Mucosa of descending colon (tissue), 3 donors: ENCODE measurements around the gene PLD6. TPM values are rescaled to one million over a fixed set of nuclear protein-coding genes. Genes with fewer than 3 reads are reported as not detected.
A peak's percentile ranks its signal among the peaks of the same experiment; 100 is the strongest.

Experiments
- ATAC-seq: fragments of 200-7000 bp; cut with Tn5 transposase; one replicate; pipeline ENCODE4 v1.9.1; 2020; ENCODE audit warnings: mild to moderate bottlenecking, moderate library complexity
- DNase-seq, 3 donors: peaks; one replicate each; pipeline ENCODE4 v3.0.0-alpha.2; 2020
- H3K36me3 ChIP-seq: fragments of 200-600 bp; one replicate; pipeline ENCODE4 v1.8.0; 2021; ENCODE audit warnings: low read depth, mild to moderate bottlenecking
- H3K4me1 ChIP-seq: fragments of 200-600 bp; one replicate; pipeline ENCODE4 v1.8.0; 2021; ENCODE audit warnings: low read depth, mild to moderate bottlenecking
- H3K4me3 ChIP-seq: fragments of 200-600 bp; one replicate; pipeline ENCODE4 v1.8.0; 2021; ENCODE audit warnings: mild to moderate bottlenecking
- H3K9me3 ChIP-seq: fragments of 200-600 bp; one replicate; pipeline ENCODE4 v1.8.0; 2021; ENCODE audit warnings: mild to moderate bottlenecking
- CTCF ChIP-seq: fragments of 200-600 bp; IDR thresholded peaks from one replicate; pipeline ENCODE4 v1.8.0; 2022; ENCODE audit warnings: antibody characterized with exemption, mild to moderate bottlenecking
- intact Hi-C, 2 donors: fragments of 100-400 bp; cut with DNase I in 1 of 2; cut with micrococcal nuclease in 1 of 2; formaldehyde crosslinking; loops; one replicate each; pipeline versions ENCODE4 v1.11.0 to v1.11.1; 2022; cut with DNase I, micrococcal nuclease
- total RNA-seq, 3 donors: library from RNA; stranded (reverse); fragmentation: NEBNext Ultra II Directional in 2 of 3; extraction: Animal tissue kit (Norgen Biotek cat#: 25700) in 2 of 3; gene quantifications; one replicate each; pipeline versions ENCODE4 v1.2.1 to v1.2.4, GENCODE V29; 2021 to 2023
- donor health status: DM: no; HTN: no; CAD: no; lungs with moderate emphysema.
- donor health status: DM: no; HTN: no; CAD: no.
- donor health status: DM: no; HTN: yes; CAD: no.

PLD6 gene
- total RNA-seq, 3 donors from 2014 or later, result 1.3 to 12.9 (median 2.0) TPM

GRCh38 chr17:17176341-17176740, 29.8 kb downstream of the PLD6 start:
- TF ChIP-seq CTCF, result no peak
- peak; percentile 16 for ATAC-seq
- no peaks in the 10 kb centered on the region for H3K4me1 ChIP-seq
- no peaks in the 10 kb centered on the region for H3K9me3 ChIP-seq
- intact Hi-C loops, result no loop called here
- H3K4me3 ChIP-seq, result no peak overlapping the region
- peaks cover 11% of the 10 kb centered on the region for H3K36me3 ChIP-seq
- DNase-seq, result no peak

GRCh38 chr17:17175917-17176316, 30.2 kb downstream of the PLD6 start:
- TF ChIP-seq CTCF, result no peak
- intact Hi-C loops, result no loop called here
- peak; percentile 18 for ATAC-seq
- Histone ChIP-seq H3K36me3 (peaks cover 11% of the 10 kb centered on the region), H3K9me3 (no peaks in the 10 kb centered on the region), H3K4me3 (no peak overlapping the region), H3K4me1 (no peaks in the 10 kb centered on the region)
- DNase-seq, result no peak

- intact Hi-C loops, result no loop called here
- H3K4me1 ChIP-seq, result no peaks in the 10 kb centered on the region
- ATAC-seq (no peak), DNase-seq (no peak)
- peaks cover 11% of the 10 kb centered on the region for H3K36me3 ChIP-seq
- no peak overlapping the region for H3K4me3 ChIP-seq
- H3K9me3 ChIP-seq, result no peaks in the 10 kb centered on the region
- no peak for TF ChIP-seq CTCF
Observed at GRCh38 chr17:17175340-17175739, 30.8 kb downstream of the PLD6 start.

GRCh38 chr17:17173921-17174320, 32.2 kb downstream of the PLD6 start:
- DNase-seq (no peak), ATAC-seq (no peak)
- H3K4me3 ChIP-seq, result no peak overlapping the region
- no peaks in the 10 kb centered on the region for H3K4me1 ChIP-seq
- H3K36me3 ChIP-seq, result peaks cover 11% of the 10 kb centered on the region
- no peaks in the 10 kb centered on the region for H3K9me3 ChIP-seq
- intact Hi-C loops, result no loop called here
- no peak for TF ChIP-seq CTCF

- Histone ChIP-seq H3K4me3 (no peak overlapping the region), H3K4me1 (no peaks in the 10 kb centered on the region), H3K36me3 (peaks cover 11% of the 10 kb centered on the region), H3K9me3 (no peaks in the 10 kb centered on the region)
- TF ChIP-seq CTCF, result no peak
- DNase-seq, result no peak
- intact Hi-C loops, result no loop called here
- ATAC-seq, result no peak
Observed at GRCh38 chr17:17172990-17173389, 33.1 kb downstream of the PLD6 start.
